Peyer's patch (tissue), 4 donors: ENCODE results near the gene TNNT2. TPM values are rescaled to one million over a fixed set of nuclear protein-coding genes. Genes with fewer than 3 reads are reported as not detected.

Source experiments
- DNase-seq, 3 donors: peaks; one replicate each; pipeline ENCODE4 v3.0.0-alpha.2; 2017 to 2019
- H3K27ac ChIP-seq, 4 donors: fragments of 200-600 bp; sonication (generic); one replicate each; pipeline ENCODE4 v1.5.1; 2016 to 2019
- H3K27me3 ChIP-seq, 2 donors: fragments of 200-600 bp; sonication (generic); one replicate each; pipeline ENCODE4 v1.5.1; 2019
- H3K36me3 ChIP-seq, 3 donors: fragments of 200-600 bp; sonication (generic); one replicate each; pipeline ENCODE4 v1.5.1; 2016 to 2019
- H3K4me1 ChIP-seq, 4 donors: fragments of 200-600 bp; sonication (generic); one replicate each; pipeline ENCODE4 v1.5.1; 2016 to 2019
- H3K4me3 ChIP-seq, 4 donors: fragments of 200-600 bp; sonication (generic); 1 replicate in 3 of 4; 2 replicates in 1 of 4; pipeline ENCODE4 v1.5.1; 2016 to 2019; ENCODE audit warnings: mild to moderate bottlenecking in 1 of 4
- H3K9me3 ChIP-seq, 4 donors: fragments of 200-600 bp; sonication (generic); one replicate each; pipeline ENCODE4 v1.5.1; 2016 to 2019; ENCODE audit warnings: mild to moderate bottlenecking in 1 of 4
- POLR2A ChIP-seq, 2 donors: fragments of 450-650 bp; IDR thresholded peaks; one replicate each; pipeline ENCODE4 v1.5.1; 2017; ENCODE audit warnings: antibody characterized with exemption in 2 of 2, mild to moderate bottlenecking in 2 of 2, moderate library complexity in 2 of 2
- total RNA-seq, 4 donors: library from RNA; depleted of rRNA; stranded (reverse); fragments of >200 nt; gene quantifications; one replicate each; pipeline ENCODE4 v1.1.0, GENCODE V29; 2016
- TF ChIP-seq, protein P1 (sequence below), 6 experiments: fragments of 450-650 bp in 4 of 6; fragments of 200-600 bp in 2 of 6; sonication (generic) in 1 of 6; IDR thresholded peaks; one replicate each; pipeline ENCODE4 v1.5.1; 2017 to 2019; ENCODE audit warnings: antibody characterized with exemption in 6 of 6, mild to moderate bottlenecking in 3 of 6, moderate library complexity in 1 of 6

The TNNT2 gene
- total RNA-seq, 4 donors from 2014 or later, result 0.40 to 3.7 TPM; not detected in 2

GRCh38 chr1:201422026-201422425 lies 44.5 kb upstream of the TNNT2 start:
- no peak for DNase-seq
- H3K9me3 ChIP-seq, result no peaks in the 10 kb centered on the region
- H3K36me3 ChIP-seq, result no peaks in the 10 kb centered on the region
- TF ChIP-seq, protein P1, sequence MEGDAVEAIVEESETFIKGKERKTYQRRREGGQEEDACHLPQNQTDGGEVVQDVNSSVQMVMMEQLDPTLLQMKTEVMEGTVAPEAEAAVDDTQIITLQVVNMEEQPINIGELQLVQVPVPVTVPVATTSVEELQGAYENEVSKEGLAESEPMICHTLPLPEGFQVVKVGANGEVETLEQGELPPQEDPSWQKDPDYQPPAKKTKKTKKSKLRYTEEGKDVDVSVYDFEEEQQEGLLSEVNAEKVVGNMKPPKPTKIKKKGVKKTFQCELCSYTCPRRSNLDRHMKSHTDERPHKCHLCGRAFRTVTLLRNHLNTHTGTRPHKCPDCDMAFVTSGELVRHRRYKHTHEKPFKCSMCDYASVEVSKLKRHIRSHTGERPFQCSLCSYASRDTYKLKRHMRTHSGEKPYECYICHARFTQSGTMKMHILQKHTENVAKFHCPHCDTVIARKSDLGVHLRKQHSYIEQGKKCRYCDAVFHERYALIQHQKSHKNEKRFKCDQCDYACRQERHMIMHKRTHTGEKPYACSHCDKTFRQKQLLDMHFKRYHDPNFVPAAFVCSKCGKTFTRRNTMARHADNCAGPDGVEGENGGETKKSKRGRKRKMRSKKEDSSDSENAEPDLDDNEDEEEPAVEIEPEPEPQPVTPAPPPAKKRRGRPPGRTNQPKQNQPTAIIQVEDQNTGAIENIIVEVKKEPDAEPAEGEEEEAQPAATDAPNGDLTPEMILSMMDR (IDR thresholded peaks at IDR 0.05), result no peak
- TF ChIP-seq POLR2A (IDR thresholded peaks at IDR 0.05), result no peak
- H3K4me3 ChIP-seq, result no peak overlapping the region
- H3K27me3 ChIP-seq, result no peaks in the 10 kb centered on the region
- H3K4me1 ChIP-seq, result no peaks in the 10 kb centered on the region
- no peak overlapping the region for H3K27ac ChIP-seq

DNA sequence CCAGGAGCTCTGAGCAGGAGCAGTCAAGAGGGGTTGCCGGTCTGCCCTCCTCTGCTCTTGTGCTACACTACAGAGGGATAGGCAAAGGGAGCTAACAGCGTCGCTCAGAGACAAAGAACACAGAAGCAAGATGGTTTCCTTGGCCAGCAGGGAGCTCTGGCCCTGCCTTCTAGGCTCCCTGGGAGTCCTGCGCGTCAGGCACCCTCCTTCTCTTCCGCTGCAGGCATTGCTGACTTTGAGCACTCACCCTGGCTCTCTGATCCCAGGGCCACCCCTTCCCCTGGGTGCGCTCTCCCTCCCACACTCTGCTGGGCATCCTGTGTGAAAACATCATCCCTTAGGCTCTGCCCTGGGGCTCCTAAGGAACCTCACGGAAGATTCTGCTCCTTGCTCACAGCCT lies 43.6 kb upstream of the TNNT2 start:
- TF ChIP-seq, protein P1 (IDR thresholded peaks at IDR 0.05), result no peak
- TF ChIP-seq POLR2A (IDR thresholded peaks at IDR 0.05), result no peak
- no peaks in the 10 kb centered on the region for H3K27me3 ChIP-seq
- no peaks in the 10 kb centered on the region for H3K9me3 ChIP-seq
- H3K4me1 ChIP-seq, result no peaks in the 10 kb centered on the region
- no peak for DNase-seq
- no peak overlapping the region for H3K4me3 ChIP-seq
- no peak overlapping the region for H3K27ac ChIP-seq
- H3K36me3 ChIP-seq, result no peaks in the 10 kb centered on the region

GRCh38 chr1:201420608-201421002 lies 43.1 kb upstream of the TNNT2 start:
- H3K9me3 ChIP-seq, result no peaks in the 10 kb centered on the region
- H3K27ac ChIP-seq, result no peak overlapping the region
- DNase-seq, result no peak
- H3K4me1 ChIP-seq, result no peaks in the 10 kb centered on the region
- H3K27me3 ChIP-seq, result no peaks in the 10 kb centered on the region
- no peak for TF ChIP-seq POLR2A (IDR thresholded peaks at IDR 0.05)
- TF ChIP-seq, protein P1 (IDR thresholded peaks at IDR 0.05), result no peak
- no peaks in the 10 kb centered on the region for H3K36me3 ChIP-seq
- H3K4me3 ChIP-seq, result no peak overlapping the region

DNA sequence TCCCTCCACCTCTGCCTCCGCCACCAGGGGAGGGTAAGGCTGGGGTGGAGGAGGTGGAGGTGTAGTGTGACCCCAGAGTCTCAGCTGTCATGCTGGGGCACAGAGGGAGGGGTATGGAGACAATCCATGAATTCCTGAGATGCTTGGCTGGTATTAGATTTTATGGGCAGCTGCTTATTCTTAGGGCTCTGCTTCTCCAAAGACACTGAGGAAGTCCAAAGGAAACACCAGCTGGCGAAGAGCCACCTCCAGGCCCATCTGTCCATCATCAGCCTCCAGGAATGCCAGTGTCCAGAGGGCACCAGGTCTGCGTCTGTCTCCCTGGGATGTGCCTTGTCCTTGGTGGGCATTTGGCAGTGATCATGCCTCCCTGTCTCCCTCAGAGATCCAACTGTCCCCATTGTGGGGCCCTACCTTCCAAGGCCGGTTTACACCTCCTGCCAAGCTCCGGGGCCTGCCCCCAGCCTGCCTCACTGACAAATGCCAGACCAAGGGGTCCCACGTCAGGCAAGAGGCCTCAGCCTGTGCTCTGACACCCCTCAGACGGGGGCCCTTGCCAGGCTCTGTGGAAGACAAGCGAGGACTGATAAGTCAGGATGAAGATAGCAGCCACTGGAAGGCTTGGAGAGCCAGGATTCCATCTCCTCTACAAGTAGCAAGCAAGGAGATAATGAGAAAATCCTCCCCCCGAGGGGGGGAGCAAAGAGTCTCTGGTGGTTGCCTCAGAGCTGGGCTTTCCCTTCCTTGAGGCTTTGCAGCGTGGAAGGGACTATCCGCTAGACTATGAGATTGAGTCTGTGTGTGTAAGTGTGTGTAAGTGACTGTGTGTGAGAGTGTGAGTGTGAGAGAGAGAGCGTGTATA lies 42.5 kb upstream of the TNNT2 start:
- DNase-seq, result no peak
- H3K4me1 ChIP-seq, result no peaks in the 10 kb centered on the region
- no peak overlapping the region for H3K27ac ChIP-seq
- no peak for TF ChIP-seq POLR2A (IDR thresholded peaks at IDR 0.05)
- TF ChIP-seq, protein P1 (IDR thresholded peaks at IDR 0.05), result no peak
- no peak overlapping the region for H3K4me3 ChIP-seq
- no peaks in the 10 kb centered on the region for H3K36me3 ChIP-seq
- no peaks in the 10 kb centered on the region for H3K9me3 ChIP-seq
- no peaks in the 10 kb centered on the region for H3K27me3 ChIP-seq

- Histone ChIP-seq H3K4me1 (no peaks in the 10 kb centered on the region), H3K9me3 (no peaks in the 10 kb centered on the region), H3K4me3 (no peak overlapping the region), H3K36me3 (no peaks in the 10 kb centered on the region), H3K27ac (no peak overlapping the region), H3K27me3 (no peaks in the 10 kb centered on the region)
- TF ChIP-seq, protein P1 (IDR thresholded peaks at IDR 0.05), result no peak
- TF ChIP-seq POLR2A (IDR thresholded peaks at IDR 0.05), result no peak
- no peak for DNase-seq
Measured at GRCh38 chr1:201419256-201419655, 41.8 kb upstream of the TNNT2 start.
